HG02852 (cell line): ENCODE results near the gene CDC42EP4.
"Not testable (repeated sequence)": the region's sequence is repeated elsewhere in the genome, so short reads cannot be mapped to it uniquely, and the experiment has no call there.

Experiments used
- ATAC-seq: cut with Tn5 transposase; IDR thresholded peaks from one replicate; pipeline ENCODE4 v1.9.1; 2021; ENCODE audit warnings: mild to moderate bottlenecking, moderate library complexity; ENCODE audit not compliant: unreplicated experiment

CDC42EP4 gene

DNA sequence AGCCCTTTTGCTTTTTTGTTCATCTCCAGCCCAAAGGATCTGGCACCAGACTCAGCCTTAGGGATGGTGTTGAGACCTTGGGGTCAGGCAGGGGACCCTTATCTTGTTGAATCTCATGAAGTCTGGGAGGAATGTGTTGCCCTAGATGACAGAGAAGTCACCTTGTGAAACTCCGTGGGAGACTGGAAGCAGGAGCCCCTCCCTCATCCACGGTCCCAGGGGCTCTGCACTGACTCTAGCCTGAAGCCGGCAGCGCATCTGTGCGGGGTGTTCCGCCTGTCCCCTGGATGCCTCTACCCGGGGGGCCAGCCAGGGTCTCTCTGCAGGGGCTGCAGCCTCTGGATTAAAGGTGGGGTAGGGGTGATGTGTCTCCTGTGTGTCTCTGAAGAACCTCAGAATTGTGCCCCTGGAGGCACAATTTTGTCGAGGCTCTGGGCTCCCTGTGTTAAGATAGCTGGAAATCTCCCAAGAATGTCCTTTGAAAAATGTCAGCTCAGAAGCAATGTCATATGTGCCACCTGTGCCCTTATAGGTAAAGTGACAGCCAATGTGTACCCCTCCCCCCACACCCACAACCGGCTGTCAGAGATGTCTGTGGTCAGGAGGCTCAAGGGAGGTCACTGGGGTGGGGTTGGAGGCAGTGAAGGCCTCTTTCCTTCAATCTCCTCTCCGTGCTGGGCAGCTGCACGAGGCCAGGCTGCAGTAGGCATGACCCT, 32.1 kb upstream of the CDC42EP4 start:
- no peak for ATAC-seq

DNA sequence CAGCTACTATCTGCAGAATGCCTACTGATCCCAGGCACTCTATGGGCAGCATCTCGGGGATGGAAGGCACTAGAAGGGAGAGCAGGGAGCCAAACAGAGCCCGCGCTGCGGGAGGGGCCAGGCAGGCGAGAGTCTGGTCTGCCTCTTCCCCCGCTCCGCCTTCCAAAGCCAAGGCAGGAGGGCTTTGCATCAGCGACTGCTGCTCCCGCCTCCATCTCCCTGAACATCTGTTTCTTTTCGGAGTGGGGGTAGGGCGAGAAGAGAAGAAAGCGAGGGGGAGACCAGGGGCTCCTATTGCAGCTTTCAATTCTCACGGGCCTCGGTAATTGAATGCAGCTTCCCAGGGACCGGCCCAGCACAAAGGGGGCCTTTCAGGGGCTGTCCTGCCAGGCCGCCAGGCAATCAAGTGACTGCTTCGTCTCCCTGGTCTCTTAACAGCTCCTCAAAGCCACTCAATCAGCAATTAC, 31.4 kb upstream of the CDC42EP4 start:
- no peak for ATAC-seq

DNA sequence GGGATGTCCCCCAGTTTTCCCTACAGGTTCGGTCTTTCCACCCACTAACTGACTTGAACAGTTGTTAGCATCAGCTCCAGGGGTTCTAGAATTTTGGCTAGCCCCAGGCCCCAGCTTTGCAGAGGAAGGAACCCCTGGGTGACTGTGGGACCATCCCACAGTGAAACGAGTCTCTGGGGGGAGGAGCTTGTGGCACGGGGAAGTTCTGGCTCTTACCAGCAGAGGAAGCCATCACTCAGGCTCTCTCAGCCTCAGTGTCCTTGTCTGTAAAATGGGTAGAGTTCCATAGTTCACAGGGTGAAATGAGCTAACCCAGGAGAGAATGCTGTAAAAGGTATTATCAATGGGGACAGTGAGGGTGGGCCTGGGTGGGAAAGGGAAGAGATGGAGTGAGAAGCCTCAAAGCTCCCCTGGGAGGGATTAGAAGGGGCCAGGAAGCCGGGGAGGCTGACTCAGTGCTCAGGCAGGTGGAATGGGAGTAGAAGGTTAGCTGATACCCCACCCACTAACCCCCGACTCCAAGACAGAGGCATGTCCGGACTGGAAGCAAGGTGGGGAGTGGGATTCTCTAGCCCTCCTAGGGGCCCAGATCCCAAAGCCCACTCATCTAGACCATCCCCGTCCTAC, 30.9 kb upstream of the CDC42EP4 start:
- ATAC-seq: no peak

DNA sequence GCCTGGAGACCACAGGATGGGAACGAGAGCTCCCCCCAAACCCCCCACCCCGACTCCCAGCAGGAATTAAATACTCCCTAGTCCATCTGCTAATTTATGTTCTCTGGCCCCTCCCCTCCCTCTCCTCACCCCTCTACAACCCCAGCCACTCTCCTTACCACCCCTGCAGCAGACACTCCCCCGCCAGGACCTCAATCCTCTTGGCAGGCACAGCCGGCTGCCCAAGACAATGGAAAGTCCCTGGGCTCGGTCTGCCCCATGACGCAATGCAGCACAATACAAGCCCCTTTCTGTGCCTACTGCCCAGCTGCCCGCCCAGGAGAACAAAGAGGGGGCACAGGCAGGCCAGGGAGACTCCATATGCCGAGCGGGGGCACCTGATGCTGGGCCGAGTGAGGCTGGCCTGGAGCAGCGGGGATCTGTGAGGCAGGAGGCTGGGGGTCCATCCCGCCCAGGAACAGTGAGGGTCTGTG, 30.3 kb upstream of the CDC42EP4 start:
- no peak for ATAC-seq

DNA sequence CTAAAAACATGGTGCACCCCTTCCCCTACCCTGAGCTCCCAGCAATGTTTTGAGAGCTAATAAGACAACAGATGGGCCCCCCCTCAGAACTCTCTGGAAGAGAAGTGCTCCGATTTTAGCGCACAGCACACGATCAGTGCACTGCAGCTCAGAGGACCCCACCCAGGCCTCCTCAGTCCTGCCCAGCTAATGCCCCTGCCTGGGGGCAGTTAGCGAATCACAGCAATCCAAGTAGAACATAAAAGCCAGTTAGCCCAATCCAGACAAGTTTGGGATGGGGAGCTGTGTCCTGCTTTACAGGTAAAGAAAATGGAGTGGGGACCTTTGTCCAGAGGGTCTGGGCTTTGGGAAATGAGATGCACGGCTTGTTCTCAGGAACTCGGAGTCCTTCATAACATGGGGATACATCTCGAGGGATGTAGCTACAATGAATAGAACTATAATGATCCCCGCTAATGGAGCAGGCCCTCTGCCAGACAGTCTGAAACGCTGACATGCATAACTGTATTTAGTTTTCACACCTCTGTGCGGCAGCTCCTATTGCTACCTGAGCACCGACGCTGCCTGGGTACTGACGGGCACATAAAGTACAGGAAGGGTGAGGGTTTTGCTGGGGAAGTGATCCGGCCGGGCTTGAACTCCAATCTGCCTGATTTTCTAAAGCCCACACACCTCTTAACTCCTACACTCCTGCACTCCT, 29.7 kb upstream of the CDC42EP4 start:
- ATAC-seq: no peak

DNA sequence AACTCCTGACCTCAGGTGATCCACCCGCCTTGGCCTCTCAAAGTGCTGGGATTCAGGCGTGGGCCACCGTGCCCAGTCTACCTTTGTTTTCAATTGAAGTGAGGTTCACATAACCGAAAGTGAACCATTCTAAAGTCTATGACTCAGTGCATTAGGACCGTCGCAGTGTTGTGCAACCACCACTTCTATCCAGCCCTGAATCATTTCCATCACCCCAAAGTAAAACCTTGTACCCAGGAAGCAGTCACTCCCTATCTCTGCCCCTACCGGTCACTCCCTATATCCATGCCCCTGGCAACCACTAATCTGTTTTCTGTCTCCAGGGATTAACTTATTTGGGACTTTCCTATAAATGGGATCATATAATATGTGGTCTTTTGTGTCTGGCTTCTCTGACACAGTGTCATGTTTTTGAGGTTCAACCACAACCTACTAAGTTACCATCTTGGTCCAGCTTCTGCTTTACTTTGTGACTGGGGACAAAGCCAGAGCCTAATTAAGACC, 28.3 kb upstream of the CDC42EP4 start:
- ATAC-seq: no peak

DNA sequence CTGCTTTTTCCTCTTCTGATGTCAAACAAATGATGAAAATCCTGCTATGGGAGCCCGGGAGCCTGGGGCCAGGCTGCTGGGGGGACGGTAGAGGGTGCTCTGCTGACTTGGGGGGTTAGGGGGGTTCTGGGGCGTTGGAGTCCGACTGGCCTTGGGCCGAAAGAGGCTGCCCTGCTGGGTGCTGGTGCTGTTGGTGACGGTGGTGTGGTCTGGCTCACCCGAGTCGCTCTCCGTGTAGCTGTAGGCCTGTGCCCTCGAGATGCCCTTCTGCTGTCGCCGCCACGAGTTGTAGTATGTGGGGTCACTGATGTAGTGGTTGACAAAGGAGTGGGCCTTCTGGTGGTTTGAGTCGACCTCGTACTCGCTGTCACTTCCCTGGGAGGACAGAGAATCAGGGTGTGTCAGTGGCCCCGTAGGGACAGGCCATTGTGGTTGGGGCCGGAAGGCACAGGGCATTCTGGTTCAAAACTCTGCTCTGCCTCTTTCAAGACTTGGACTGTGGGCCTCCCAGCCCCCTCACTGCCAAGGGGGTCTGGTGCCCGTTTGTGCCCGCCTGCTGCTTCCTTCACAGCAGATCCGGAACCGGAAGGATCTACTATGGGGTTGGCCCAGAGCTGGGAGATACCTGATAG, 26.9 kb upstream of the CDC42EP4 start:
- ATAC-seq: no peak

DNA sequence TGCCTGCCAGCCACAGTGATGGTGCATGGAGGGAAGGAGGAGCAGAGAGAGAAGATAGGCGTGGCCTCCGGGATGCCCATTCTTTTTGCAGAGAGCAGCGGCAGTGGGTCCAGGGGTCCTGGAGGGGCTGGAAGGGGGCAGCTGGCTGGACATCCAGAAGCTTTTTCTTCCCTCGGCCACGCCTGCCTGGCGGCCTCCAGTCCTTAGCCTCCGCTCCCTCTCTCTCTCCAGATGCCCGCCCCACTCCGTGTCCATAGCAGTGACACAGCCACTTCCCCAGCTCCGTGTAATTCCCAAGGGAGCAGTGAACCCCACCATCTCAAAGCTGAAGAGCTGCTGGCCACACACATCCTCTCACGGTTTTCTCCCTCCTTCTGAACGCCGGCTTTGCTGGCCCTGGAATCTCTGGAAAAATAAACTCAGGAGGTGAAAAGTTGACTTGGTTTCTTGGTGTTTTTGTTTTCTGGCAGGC, 26.3 kb upstream of the CDC42EP4 start:
- no peak for ATAC-seq

DNA sequence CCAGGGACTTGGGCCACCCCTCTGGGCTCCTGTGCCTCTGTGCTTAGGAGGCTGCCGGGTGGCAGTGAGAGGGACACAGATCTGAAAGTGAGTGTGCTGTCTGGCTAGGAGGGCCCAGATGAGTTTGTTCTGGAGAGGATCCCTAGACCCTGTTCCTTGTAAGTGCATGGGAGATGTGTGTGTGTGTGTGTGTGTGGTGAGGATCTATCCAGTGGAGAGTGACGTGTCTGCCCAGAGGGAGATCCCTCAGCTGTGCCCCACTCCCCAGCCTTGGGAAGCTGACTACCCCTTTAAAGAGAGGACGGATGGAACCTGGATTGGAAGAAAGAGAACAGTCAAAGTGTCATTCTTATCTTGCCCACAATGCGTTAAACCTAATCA, 25.5 kb upstream of the CDC42EP4 start:
- no peak for ATAC-seq

DNA sequence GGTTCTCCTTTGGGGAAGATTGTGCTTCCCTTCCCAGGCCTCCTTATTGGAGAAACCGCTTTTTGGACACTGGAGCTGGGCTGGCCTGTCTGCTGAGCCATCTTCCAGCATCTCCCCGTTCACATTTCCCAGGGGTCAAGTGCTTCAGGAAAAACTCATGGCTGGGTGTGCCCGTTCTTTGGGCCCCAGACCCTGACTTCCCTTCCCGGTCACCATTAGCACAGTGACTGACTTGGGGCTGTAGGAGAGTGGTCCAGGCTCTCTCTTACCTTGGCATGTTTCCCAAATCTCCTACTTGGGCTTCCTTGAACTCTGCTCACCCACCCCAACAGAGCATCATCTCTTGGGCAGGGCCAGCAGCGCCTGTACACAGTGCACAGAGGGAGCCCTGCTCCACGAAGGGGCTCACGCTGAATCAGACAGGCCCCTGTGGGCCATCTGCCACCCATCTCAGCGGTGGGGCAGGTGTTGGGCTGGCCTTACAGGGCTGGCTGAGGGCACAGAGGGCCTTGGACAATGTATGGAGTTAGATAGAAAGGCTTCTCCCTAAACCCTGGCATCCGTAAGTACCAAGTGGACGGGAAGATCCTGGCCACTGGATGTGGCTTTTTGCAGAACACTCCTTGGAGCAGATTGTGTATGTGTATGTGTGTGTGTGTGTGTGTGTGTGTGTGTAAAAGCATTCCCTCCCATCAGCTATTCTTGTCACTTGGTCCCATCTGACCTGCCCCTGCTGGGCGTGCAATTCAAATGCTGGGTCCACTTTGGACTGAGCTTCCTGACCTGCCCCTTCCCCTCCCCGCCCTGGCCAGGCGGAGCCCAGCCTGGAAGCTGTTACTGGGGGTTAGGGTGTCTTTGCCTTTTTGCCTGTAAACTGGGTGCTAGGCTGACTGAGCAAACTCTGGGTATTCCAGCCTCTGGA, 24.9 kb upstream of the CDC42EP4 start:
- no peak for ATAC-seq

DNA sequence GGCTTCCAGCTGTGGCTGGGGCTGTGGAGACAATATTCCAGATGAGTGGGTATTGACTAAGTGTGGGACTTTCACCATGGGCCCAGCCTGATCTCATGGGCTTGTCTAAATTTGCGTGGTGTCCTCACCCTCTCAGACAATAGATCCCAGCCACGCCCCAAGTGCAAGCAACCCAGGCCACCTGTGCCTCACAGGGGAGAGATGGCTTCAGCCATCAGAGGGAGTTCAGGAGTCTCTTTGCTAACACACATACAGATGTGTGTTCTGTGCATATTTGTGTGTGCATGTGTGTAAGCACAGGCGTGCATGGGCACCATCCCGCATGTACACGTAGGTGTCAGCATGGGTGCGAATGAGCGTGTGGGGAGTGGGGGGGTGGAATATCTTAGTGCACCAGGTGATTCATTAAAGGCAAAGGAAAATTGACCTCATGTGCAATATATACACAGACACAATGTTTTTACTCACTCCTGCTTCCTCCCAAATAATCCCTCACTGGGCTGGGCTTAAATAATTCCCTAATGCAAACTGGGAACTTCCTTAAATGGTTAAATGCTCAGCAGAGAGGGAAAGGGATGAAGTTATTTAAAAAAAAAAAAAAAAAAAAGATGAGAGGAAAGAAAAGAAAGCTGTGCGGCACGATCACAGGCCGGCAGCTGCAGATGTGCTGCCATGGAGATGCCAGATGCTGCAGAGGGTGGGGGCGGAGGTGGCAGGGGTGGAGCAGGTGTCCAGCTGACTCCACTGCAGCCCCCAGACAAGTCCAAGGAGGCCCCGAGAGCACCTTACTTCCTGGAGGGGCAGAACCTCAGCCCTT, 24.0 kb upstream of the CDC42EP4 start:
- no peak for ATAC-seq

DNA sequence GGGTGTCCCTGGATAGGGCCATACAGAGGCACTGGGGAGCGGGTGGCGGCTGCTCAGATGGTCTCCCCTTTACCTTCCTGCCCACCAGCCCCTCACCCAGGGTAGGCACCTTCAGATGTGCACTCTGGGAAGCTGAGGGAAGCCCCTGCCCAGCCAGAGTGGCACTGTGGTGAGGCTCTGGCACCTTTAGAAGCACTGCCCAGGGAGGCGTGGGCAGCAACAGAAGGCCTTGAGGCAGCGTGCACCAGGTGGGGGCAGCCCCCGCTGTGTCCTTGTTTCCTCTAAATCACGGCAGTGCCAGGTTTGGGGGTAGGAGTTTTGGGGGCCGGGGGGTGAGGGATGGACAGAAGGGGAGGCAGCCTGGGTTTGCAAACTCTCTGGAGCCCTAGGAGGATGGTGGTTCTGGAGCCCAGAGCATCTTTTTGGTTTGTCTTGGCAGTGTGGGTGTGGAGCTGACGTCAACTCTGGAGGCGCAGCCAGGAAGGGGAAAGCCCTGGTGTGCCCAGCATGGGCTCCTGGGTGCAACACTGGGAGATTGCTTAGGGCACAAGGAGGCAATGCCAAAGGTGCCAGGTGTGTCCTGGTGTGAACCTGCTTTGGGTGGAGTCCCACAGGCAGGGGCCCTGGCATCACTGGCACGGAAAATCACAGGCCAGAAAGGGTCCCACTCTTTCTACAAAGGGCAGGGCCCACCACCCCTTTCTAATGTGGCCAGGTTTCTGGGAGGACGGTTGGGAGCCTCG, 23.1 kb upstream of the CDC42EP4 start:
- no peak for ATAC-seq

DNA sequence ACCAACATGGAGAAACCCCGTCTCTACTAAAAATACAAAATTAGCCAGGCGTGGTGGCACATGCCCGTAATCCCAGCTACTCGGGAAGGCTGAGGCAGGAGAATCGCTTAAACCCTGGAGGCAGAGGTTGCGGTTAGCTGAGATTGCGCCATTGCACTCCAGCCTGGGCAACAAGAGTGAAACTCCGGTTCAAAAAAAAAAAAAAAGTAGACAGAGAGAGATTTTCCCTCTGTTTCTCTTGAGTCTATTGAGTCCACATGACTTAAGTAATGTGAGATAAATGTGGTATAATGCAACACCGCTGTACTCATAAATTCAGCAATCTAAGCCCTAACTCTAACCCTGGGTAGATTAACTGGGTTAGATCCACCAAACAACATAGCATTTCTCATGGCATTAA, 21.6 kb upstream of the CDC42EP4 start:
- not testable (repeated sequence) for ATAC-seq

DNA sequence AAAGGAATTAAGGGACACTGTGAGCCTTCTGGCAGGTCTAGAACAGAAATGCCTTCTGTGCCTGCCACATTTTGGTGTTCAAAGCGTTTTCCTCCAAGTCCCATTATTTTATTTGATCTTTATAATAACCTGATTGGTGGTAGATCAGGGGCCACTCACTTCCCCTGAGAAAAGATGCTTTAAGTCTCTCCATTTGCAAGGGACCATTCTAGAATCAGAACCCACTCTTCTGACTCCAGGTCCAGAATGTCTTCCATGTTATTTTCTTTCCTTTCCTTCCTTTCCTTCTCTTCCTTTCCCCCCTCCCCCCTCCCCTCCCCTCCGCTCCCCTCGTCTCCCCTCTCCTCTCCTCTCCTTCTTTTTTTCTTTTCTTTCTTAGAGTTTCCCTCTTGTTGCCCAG, 19.3 kb upstream of the CDC42EP4 start:
- ATAC-seq: no peak

DNA sequence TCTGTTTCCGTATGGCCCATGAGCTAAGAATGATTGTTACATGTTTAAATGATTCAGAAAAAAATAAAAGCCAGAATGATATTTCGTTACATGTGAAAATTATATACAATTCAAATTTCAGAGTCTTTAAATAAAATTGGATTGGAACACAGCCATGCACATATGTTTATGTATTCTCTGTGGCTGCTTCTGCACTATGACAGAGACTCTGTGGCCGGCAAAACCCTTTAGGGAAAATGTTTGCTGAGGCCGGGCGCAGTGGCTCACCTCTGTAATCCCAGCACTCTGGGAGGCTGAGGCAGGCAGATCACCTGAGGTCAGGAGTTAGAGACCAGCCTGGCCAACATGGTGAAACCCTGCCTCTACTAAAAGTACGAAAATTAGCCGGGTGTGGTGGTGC, 15.9 kb upstream of the CDC42EP4 start:
- no peak for ATAC-seq

DNA sequence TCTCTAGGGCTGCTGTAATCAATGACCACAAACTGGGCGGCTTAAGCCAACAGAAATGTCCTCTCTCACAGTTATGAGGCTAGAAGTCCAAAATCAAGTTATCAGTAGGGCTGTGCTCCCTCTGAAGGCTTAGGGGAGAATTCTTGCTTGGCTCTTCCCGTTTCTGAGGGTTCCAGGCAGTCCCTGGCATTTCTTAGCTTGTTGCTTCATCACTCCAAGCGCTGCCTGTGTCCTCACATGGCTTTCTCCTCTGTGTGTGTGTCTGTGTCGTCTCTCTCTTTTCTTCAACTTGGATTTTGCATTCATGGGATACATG, 13.7 kb upstream of the CDC42EP4 start:
- ATAC-seq: no peak

DNA sequence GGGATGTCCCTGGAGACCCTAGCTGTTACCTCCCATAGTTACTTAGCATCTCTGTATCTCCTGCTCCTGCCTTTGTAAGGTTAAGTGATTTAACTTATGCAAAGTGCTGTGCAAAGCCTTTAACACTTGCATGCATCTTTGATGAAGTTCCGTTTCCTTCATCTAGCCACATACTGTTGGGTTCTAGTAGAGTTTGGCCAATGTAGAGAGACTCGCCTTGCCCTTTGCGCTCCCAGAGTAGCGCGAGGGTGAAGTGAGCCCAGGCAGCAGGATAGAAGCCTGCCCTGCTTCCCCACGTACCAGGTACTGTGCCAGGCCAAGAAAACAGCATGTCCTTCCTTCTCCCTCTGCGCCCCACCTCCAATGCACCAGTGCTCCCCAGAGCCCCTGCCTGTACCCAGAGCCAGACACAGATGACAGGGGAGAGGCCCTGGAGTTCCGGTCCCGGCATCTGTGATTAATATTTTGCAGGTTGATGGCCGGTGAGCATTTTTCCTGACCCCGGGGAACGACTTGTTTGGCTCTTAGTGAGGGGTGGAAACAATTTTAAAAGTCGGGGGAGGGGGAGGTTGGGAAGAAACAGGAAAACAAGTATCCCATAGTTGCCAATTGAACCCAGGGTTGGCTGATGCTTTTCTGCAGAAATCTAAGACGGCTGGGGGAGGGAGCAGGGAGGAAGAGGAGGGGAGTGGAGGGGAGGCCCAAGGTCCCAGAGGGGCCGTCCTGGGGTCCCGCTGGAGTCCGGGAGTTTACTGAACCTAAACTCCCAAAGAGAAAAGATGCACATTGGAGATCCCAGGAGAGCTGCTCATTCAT, 13.1 kb upstream of the CDC42EP4 start:
- no peak for ATAC-seq

DNA sequence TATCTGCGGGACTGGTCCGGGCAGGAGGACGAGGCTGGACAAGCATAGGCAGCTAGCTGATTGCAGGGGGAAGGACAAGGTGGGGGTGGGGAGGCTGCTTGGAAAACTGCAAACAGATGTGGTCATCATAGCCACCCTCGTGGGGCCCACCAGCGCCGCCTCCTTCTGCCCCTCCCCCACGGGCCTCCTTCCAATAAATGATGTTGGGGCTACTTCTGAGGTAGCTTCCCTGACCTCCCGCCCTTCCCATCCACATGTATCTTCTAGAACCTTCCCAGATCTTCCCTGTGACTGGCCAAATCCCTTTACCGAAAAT, 12.3 kb upstream of the CDC42EP4 start:
- no peak for ATAC-seq
